GM23248 (cell line): Measurements from ENCODE around the gene RPL22. TPM values are rescaled to one million over a fixed set of nuclear protein-coding genes. Genes with fewer than 3 reads are reported as not detected.

ENCODE experiments used
- DNase-seq: peaks from one replicate; pipeline ENCODE4 v3.0.0-alpha.2; 2015
- H2AFZ ChIP-seq: fragments of 200-600 bp; sonication (generic); 2 replicates; pipeline ENCODE4 v1.6.1; 2016; ENCODE audit warnings: antibody characterized with exemption
- H3F3A ChIP-seq: fragments of 200-600 bp; sonication (generic); 2 replicates; pipeline ENCODE4 v1.6.1; 2016; ENCODE audit warnings: mild to moderate bottlenecking, antibody characterized with exemption, mixed run types; ENCODE audit not compliant: insufficient read depth
- H3K27ac ChIP-seq: fragments of 200-600 bp; sonication (generic); 2 replicates; pipeline ENCODE4 v1.5.1; 2016; ENCODE audit warnings: mild to moderate bottlenecking
- H3K27me3 ChIP-seq: fragments of 200-600 bp; sonication (generic); replicated peaks from 2 replicates; pipeline ENCODE4 v1.6.1; 2016; ENCODE audit warnings: mild to moderate bottlenecking; ENCODE audit not compliant: insufficient read depth
- H3K36me3 ChIP-seq: fragments of 200-600 bp; sonication (generic); 2 replicates; pipeline ENCODE4 v1.6.1; 2016; ENCODE audit warnings: low read depth, mild to moderate bottlenecking
- H3K4me1 ChIP-seq: fragments of 200-600 bp; sonication (generic); 2 replicates; pipeline ENCODE4 v1.6.1; 2016; ENCODE audit warnings: mild to moderate bottlenecking; ENCODE audit not compliant: insufficient read depth
- H3K4me2 ChIP-seq: fragments of 200-600 bp; sonication (generic); one replicate; pipeline ENCODE4 v1.6.1; 2016; ENCODE audit warnings: mild to moderate bottlenecking; ENCODE audit not compliant: unreplicated experiment
- H3K4me3 ChIP-seq: fragments of 200-600 bp; sonication (generic); 2 replicates; pipeline ENCODE4 v1.5.1; 2016; ENCODE audit warnings: mild to moderate bottlenecking
- H3K79me2 ChIP-seq: fragments of 200-600 bp; sonication (generic); 2 replicates; pipeline ENCODE4 v1.6.1; 2016; ENCODE audit warnings: mild to moderate bottlenecking; ENCODE audit not compliant: insufficient read depth
- H3K9ac ChIP-seq: fragments of 200-600 bp; sonication (generic); 2 replicates; pipeline ENCODE4 v1.6.1; 2016; ENCODE audit warnings: mild to moderate bottlenecking
- H3K9me2 ChIP-seq: fragments of 200-600 bp; sonication (generic); 2 replicates; pipeline ENCODE4 v1.6.1; 2016; ENCODE audit warnings: mixed run types, mild to moderate bottlenecking, moderate library complexity; ENCODE audit not compliant: insufficient read depth
- H3K9me3 ChIP-seq: fragments of 200-600 bp; sonication (generic); one replicate; pipeline ENCODE4 v1.6.1; 2017; ENCODE audit warnings: low read depth
- H4K20me1 ChIP-seq: fragments of 200-600 bp; sonication (generic); 2 replicates; pipeline ENCODE4 v1.6.0; 2016; ENCODE audit not compliant: insufficient read depth
- EZH2 ChIP-seq: fragments of 200-600 bp; sonication (generic); IDR thresholded peaks from 2 replicates; pipeline ENCODE4 v1.6.1; 2018; ENCODE audit warnings: antibody characterized with exemption, mild to moderate bottlenecking; ENCODE audit not compliant: insufficient read depth, poor library complexity, severe bottlenecking
- EZH2phosphoT487 ChIP-seq: fragments of 200-600 bp; sonication (generic); IDR thresholded peaks from 2 replicates; pipeline ENCODE4 v1.6.1; 2018; ENCODE audit warnings: antibody characterized with exemption, moderate library complexity, mild to moderate bottlenecking, low read depth; ENCODE audit not compliant: insufficient read depth
- WGBS, 2 experiments: methylation state at CpG; one replicate each; pipeline ENCODE4 v1.1.6; 2015 to 2017; ENCODE audit warnings: low lambda C conversion rate in 2 of 2, low coverage in 1 of 2; ENCODE audit errors: missing lambda C conversion rate in 2 of 2; 5-methylcytosine and 5-hydroxymethylcytosine counted together
- in situ Hi-C: fragments of 300-500 bp; cut with MboI; formaldehyde crosslinking; loops from 2 replicates; pipeline ENCODE4 v1.15.0; 2020
- polyA plus RNA-seq: library from polyadenylated mRNA; unstranded; fragments of >200 nt; fragmentation: Nextera tagmentation; extraction: Ambion mirVana; gene quantifications from 2 replicates; pipeline ENCODE4 v1.2.1, GENCODE V29; 2016
- total RNA-seq: library from RNA; depleted of rRNA; stranded (reverse); fragments of >200 nt; shearing (Covaris generic); gene quantifications from 2 replicates; pipeline ENCODE4 v1.2.3, GENCODE V29; 2014

Gene RPL22
- total and polyA plus RNA-seq, 2 experiments from 2014 or later: 127 to 137 TPM

- Histone ChIP-seq H3K4me3 (no peak overlapping the region), H3K9me2 (no peaks in the 10 kb centered on the region), H3K9ac (no peak overlapping the region), H3K4me2 (no peak overlapping the region), H3K36me3 (peaks cover 14% of the 10 kb centered on the region; the same call in 1 of the 2 replicates), H3K27ac (no peak overlapping the region), H3F3A (0 out of 2 replicates have a peak, but pooled peaks cover 8% of the 10 kb centered on the region), H3K79me2 (no peaks in the 10 kb centered on the region), H2AFZ (no peak overlapping the region), H3K27me3 (no peaks in the 10 kb centered on the region), H3K9me3 (no peaks in the 10 kb centered on the region), H4K20me1 (no peaks in the 10 kb centered on the region), H3K4me1 (no peaks in the 10 kb centered on the region)
- WGBS, 2 experiments: 94 to 95% methylated on average over 14 to 15 of the region's 15 CpGs
- TF ChIP-seq EZH2: no peak
- TF ChIP-seq EZH2phosphoT487: no peak
- DNase-seq: no peak
- in situ Hi-C loops: no loop called here
Measured at GRCh38 chr1:6224718-6225117, 25.3 kb upstream of the RPL22 start.

GRCh38 chr1:6223617-6224016 lies 24.2 kb upstream of the RPL22 start:
- Histone ChIP-seq H3K9me2 (no peaks in the 10 kb centered on the region), H3K27me3 (no peaks in the 10 kb centered on the region), H3K9ac (no peak overlapping the region), H2AFZ (no peak overlapping the region), H3K4me2 (no peak overlapping the region), H3K9me3 (no peaks in the 10 kb centered on the region), H3K36me3 (peaks cover 14% of the 10 kb centered on the region; the same call in 1 of the 2 replicates), H3K79me2 (no peaks in the 10 kb centered on the region), H4K20me1 (no peaks in the 10 kb centered on the region), H3F3A (0 out of 2 replicates have a peak, but pooled peaks cover 8% of the 10 kb centered on the region), H3K27ac (no peak overlapping the region), H3K4me3 (no peak overlapping the region), H3K4me1 (no peaks in the 10 kb centered on the region)
- in situ Hi-C loops: no loop called here
- TF ChIP-seq EZH2: no peak
- DNase-seq: no peak
- WGBS, 2 experiments: 99% methylated on average over 13 of the region's 13 CpGs

GRCh38 chr1:6222636-6223035 lies 23.2 kb upstream of the RPL22 start:
- H3K36me3 ChIP-seq: peaks cover 14% of the 10 kb centered on the region; the same call in 1 of the 2 replicates
- H3K9ac ChIP-seq: no peak overlapping the region
- H3K27me3 ChIP-seq: no peaks in the 10 kb centered on the region
- H3F3A ChIP-seq: 0 out of 2 replicates have a peak, but pooled peaks cover 8% of the 10 kb centered on the region
- no peaks in the 10 kb centered on the region for H3K4me1 ChIP-seq
- TF ChIP-seq EZH2phosphoT487 (no peak), EZH2 (no peak)
- H3K9me3 ChIP-seq: no peaks in the 10 kb centered on the region
- H3K4me2 ChIP-seq: no peak overlapping the region
- H4K20me1 ChIP-seq: no peaks in the 10 kb centered on the region
- 74 to 75% methylated on average over 6 of the region's 6 CpGs for WGBS, 2 experiments
- H3K79me2 ChIP-seq: no peaks in the 10 kb centered on the region
- no peak overlapping the region for H3K4me3 ChIP-seq
- no peaks in the 10 kb centered on the region for H3K9me2 ChIP-seq
- in situ Hi-C loops: no loop called here
- no peak for DNase-seq
- H2AFZ ChIP-seq: no peak overlapping the region
- H3K27ac ChIP-seq: no peak overlapping the region

GRCh38 chr1:6221210-6221784 lies 21.9 kb upstream of the RPL22 start:
- in situ Hi-C loops: no loop called here
- peaks cover 14% of the 10 kb centered on the region; the same call in 1 of the 2 replicates for H3K36me3 ChIP-seq
- H3K27ac ChIP-seq: no peak overlapping the region
- H3K9me2 ChIP-seq: no peaks in the 10 kb centered on the region
- WGBS, 2 experiments: 92 to 97% methylated on average over 12 of the region's 12 CpGs
- no peak overlapping the region for H3K9ac ChIP-seq
- H3F3A ChIP-seq: 0 out of 2 replicates have a peak, but pooled peaks cover 8% of the 10 kb centered on the region
- H3K27me3 ChIP-seq: no peaks in the 10 kb centered on the region
- DNase-seq: no peak
- no peak overlapping the region for H3K4me2 ChIP-seq
- H3K79me2 ChIP-seq: no peaks in the 10 kb centered on the region
- no peaks in the 10 kb centered on the region for H3K4me1 ChIP-seq
- H4K20me1 ChIP-seq: no peaks in the 10 kb centered on the region
- H2AFZ ChIP-seq: no peak overlapping the region
- no peaks in the 10 kb centered on the region for H3K9me3 ChIP-seq
- no peak for TF ChIP-seq EZH2phosphoT487
- TF ChIP-seq EZH2: no peak
- no peak overlapping the region for H3K4me3 ChIP-seq
